DOHH2 (cell line): Measurements from ENCODE around the gene LPIN3.

Source experiments
- H3F3A ChIP-seq: fragments of 200-600 bp; sonication (generic), shearing (Covaris generic); 2 replicates; pipeline ENCODE4 v1.6.0; 2016; ENCODE audit warnings: antibody characterized with exemption, mild to moderate bottlenecking; ENCODE audit not compliant: control insufficient read depth, insufficient read depth
- H3K27ac ChIP-seq: fragments of 200-600 bp; sonication (generic); 2 replicates; pipeline ENCODE4 v1.5.1; 2014; ENCODE audit warnings: low read depth, mild to moderate bottlenecking, low read length, moderate library complexity
- H3K27me3 ChIP-seq: fragments of 200-600 bp; sonication (generic); 2 replicates; pipeline ENCODE4 v1.6.1; 2014; ENCODE audit warnings: mild to moderate bottlenecking, low read length, mixed read lengths; ENCODE audit not compliant: control insufficient read depth
- H3K36me3 ChIP-seq: fragments of 200-600 bp; sonication (generic); 2 replicates; pipeline ENCODE4 v1.6.1; 2014; ENCODE audit warnings: mild to moderate bottlenecking, low read length, moderate library complexity, mixed read lengths; ENCODE audit not compliant: control insufficient read depth
- H3K4me1 ChIP-seq: fragments of 200-600 bp; sonication (generic); 2 replicates; pipeline ENCODE4 v1.6.1; 2014; ENCODE audit warnings: mild to moderate bottlenecking, low read length, mixed read lengths; ENCODE audit not compliant: control insufficient read depth
- H3K4me2 ChIP-seq: fragments of 200-600 bp; sonication (generic); 2 replicates; pipeline ENCODE4 v1.6.0; 2014; ENCODE audit warnings: mild to moderate bottlenecking, low read length, moderate library complexity
- H3K4me3 ChIP-seq: fragments of 200-600 bp; sonication (generic); 2 replicates; pipeline ENCODE4 v1.5.1; 2014; ENCODE audit warnings: mild to moderate bottlenecking, low read length, mixed read lengths
- H3K79me2 ChIP-seq: fragments of 200-600 bp; sonication (generic); 2 replicates; pipeline ENCODE4 v1.6.1; 2014; ENCODE audit warnings: mild to moderate bottlenecking, low read length, mixed read lengths; ENCODE audit not compliant: control insufficient read depth
- H3K9me2 ChIP-seq: fragments of 200-600 bp; sonication (generic); replicated peaks from 2 replicates; pipeline ENCODE4 v1.6.1; 2014; ENCODE audit warnings: mild to moderate bottlenecking, low read length, mixed read lengths; ENCODE audit not compliant: control insufficient read depth
- H3K9me3 ChIP-seq: fragments of 200-600 bp; sonication (generic); 2 replicates; pipeline ENCODE4 v1.6.1; 2014; ENCODE audit warnings: antibody characterized with exemption, low read length, mixed read lengths; ENCODE audit not compliant: control insufficient read depth, insufficient read depth
- H4K20me1 ChIP-seq: fragments of 200-600 bp; sonication (generic); 2 replicates; pipeline ENCODE4 v1.6.0; 2014; ENCODE audit warnings: low read depth, mild to moderate bottlenecking, antibody characterized with exemption, low read length, moderate library complexity; ENCODE audit not compliant: control insufficient read depth, insufficient read depth
- CTCF ChIP-seq: fragments of 200-600 bp; sonication (generic); IDR thresholded peaks from one replicate; pipeline ENCODE4 v1.5.1; 2014; ENCODE audit warnings: antibody characterized with exemption, mild to moderate bottlenecking, low read depth, low read length; ENCODE audit not compliant: poor library complexity, severe bottlenecking
- EZH2phosphoT487 ChIP-seq: fragments of 200-600 bp; sonication (generic); IDR thresholded peaks from 2 replicates; pipeline ENCODE4 v1.6.1; 2017; ENCODE audit warnings: borderline replicate concordance, mild to moderate bottlenecking, antibody characterized with exemption, low read length, moderate library complexity, mixed read lengths

LPIN3 gene

GRCh38 chr20:41348430-41349172 is 8.0 kb downstream of the LPIN3 start:
- Histone ChIP-seq H3K27ac (no peak overlapping the region), H3F3A (no peaks in the 10 kb centered on the region), H3K27me3 (no peaks in the 10 kb centered on the region), H3K4me1 (no peaks in the 10 kb centered on the region), H4K20me1 (no peaks in the 10 kb centered on the region), H3K79me2 (no peaks in the 10 kb centered on the region), H3K36me3 (no peaks in the 10 kb centered on the region), H3K4me2 (no peak overlapping the region), H3K9me3 (no peaks in the 10 kb centered on the region), H3K4me3 (no peak overlapping the region), H3K9me2 (no peaks in the 10 kb centered on the region)
- TF ChIP-seq EZH2phosphoT487 (no peak), CTCF (no peak)

- H3K27ac ChIP-seq = no peak overlapping the region
- no peaks in the 10 kb centered on the region for H4K20me1 ChIP-seq
- no peaks in the 10 kb centered on the region for H3K4me1 ChIP-seq
- H3K36me3 ChIP-seq = no peaks in the 10 kb centered on the region
- H3F3A ChIP-seq = no peaks in the 10 kb centered on the region
- no peaks in the 10 kb centered on the region for H3K9me2 ChIP-seq
- no peaks in the 10 kb centered on the region for H3K9me3 ChIP-seq
- H3K27me3 ChIP-seq = no peaks in the 10 kb centered on the region
- no peak overlapping the region for H3K4me2 ChIP-seq
- TF ChIP-seq EZH2phosphoT487 (no peak), CTCF (no peak)
- H3K79me2 ChIP-seq = no peaks in the 10 kb centered on the region
- H3K4me3 ChIP-seq = no peak overlapping the region
Measured at GRCh38 chr20:41349266-41349665, 8.6 kb downstream of the LPIN3 start.

GRCh38 chr20:41349943-41350342 is 9.3 kb downstream of the LPIN3 start:
- H3K4me3 ChIP-seq = no peak overlapping the region
- H3K4me2 ChIP-seq = no peak overlapping the region
- H3K4me1 ChIP-seq = no peaks in the 10 kb centered on the region
- H3K27me3 ChIP-seq = no peaks in the 10 kb centered on the region
- H3K9me3 ChIP-seq = no peaks in the 10 kb centered on the region
- TF ChIP-seq CTCF (no peak), EZH2phosphoT487 (no peak)
- no peaks in the 10 kb centered on the region for H3K36me3 ChIP-seq
- no peaks in the 10 kb centered on the region for H3K79me2 ChIP-seq
- no peaks in the 10 kb centered on the region for H4K20me1 ChIP-seq
- H3K9me2 ChIP-seq = no peaks in the 10 kb centered on the region
- no peak overlapping the region for H3K27ac ChIP-seq
- no peaks in the 10 kb centered on the region for H3F3A ChIP-seq
